LoVo (cell line): ENCODE data around the gene TADA2A.
"Not testable (repeated sequence)": the region's sequence is repeated elsewhere in the genome, so short reads cannot be mapped to it uniquely, and the experiment has no call there.

ENCODE experiments used
- DNase-seq: peaks from one replicate; pipeline ENCODE4 v3.0.0-alpha.2; 2016; ENCODE audit warnings: low spot score

Gene TADA2A

GRCh38 chr17:37493249-37494027, 86.8 kb downstream of the TADA2A start:
- DNase-seq, result peak; percentile 16

GRCh38 chr17:37494401-37494831, 87.7 kb downstream of the TADA2A start:
- no peak for DNase-seq

- no peak for DNase-seq
Measured at GRCh38 chr17:37494971-37495370, 88.3 kb downstream of the TADA2A start.

GRCh38 chr17:37500378-37500777, 93.7 kb downstream of the TADA2A start:
- DNase-seq, result no peak

- DNase-seq, result no peak
Measured at GRCh38 chr17:37502009-37502936, 95.6 kb downstream of the TADA2A start.

- DNase-seq, result no peak
Measured at GRCh38 chr17:37503148-37503547, 96.5 kb downstream of the TADA2A start.

GRCh38 chr17:37505333-37505732, 98.6 kb downstream of the TADA2A start:
- no peak for DNase-seq

GRCh38 chr17:37506678-37507077, 100.0 kb downstream of the TADA2A start:
- no peak for DNase-seq

GRCh38 chr17:37507111-37507510, 100.4 kb downstream of the TADA2A start:
- no peak for DNase-seq

GRCh38 chr17:37510056-37510455, 103.4 kb downstream of the TADA2A start:
- DNase-seq, result no peak

- DNase-seq, result not testable (repeated sequence)
Measured at GRCh38 chr17:37511642-37512041, 105.0 kb downstream of the TADA2A start.

- no peak for DNase-seq
Measured at GRCh38 chr17:37512442-37513068, 105.9 kb downstream of the TADA2A start.

GRCh38 chr17:37513711-37514110, 107.0 kb downstream of the TADA2A start:
- DNase-seq, result no peak

GRCh38 chr17:37516127-37516571, 109.5 kb downstream of the TADA2A start:
- no peak for DNase-seq

GRCh38 chr17:37517881-37518280, 111.2 kb downstream of the TADA2A start:
- no peak for DNase-seq

GRCh38 chr17:37518826-37519225, 112.1 kb downstream of the TADA2A start:
- DNase-seq, result no peak

- no peak for DNase-seq
Measured at GRCh38 chr17:37519251-37519985, 112.7 kb downstream of the TADA2A start.

- DNase-seq, result no peak
Measured at GRCh38 chr17:37520174-37520573, 113.5 kb downstream of the TADA2A start.

GRCh38 chr17:37521821-37522220, 115.1 kb downstream of the TADA2A start:
- no peak for DNase-seq

GRCh38 chr17:37523715-37524219, 117.1 kb downstream of the TADA2A start:
- DNase-seq, result no peak

- DNase-seq, result peak; percentile 49
Measured at GRCh38 chr17:37527249-37527851, 120.7 kb downstream of the TADA2A start.
